K562 (cell line): ENCODE measurements around the gene KRT77. TPM values are rescaled to one million over a fixed set of nuclear protein-coding genes. Genes with fewer than 3 reads are reported as not detected.

ENCODE experiments used
- DDX20 ChIP-seq: fragments of 450-650 bp; IDR thresholded peaks from 2 replicates; pipeline ENCODE4 v1.6.1; 2016; ENCODE audit warnings: missing genetic modification characterization, low read depth, mild to moderate bottlenecking, missing compliant biosample characterization, moderate library complexity
- FOXM1 ChIP-seq, 2 experiments: fragments of 450-650 bp in 1 of 2; sonication (generic) in 1 of 2; formaldehyde crosslinking in 1 of 2; IDR thresholded peaks; 2 replicates each; pipeline versions ENCODE4 v1.6.1 to v1.9.0; 2017 to 2022; ENCODE audit warnings: low read depth in 2 of 2, mild to moderate bottlenecking in 2 of 2, missing genetic modification reagents in 1 of 2, moderate library complexity in 1 of 2
- KLF6 ChIP-seq: fragments of 250-450 bp; sonication (Bioruptor Pico); IDR thresholded peaks from 2 replicates; pipeline ENCODE4 v1.4.0; 2020; ENCODE audit warnings: mild to moderate bottlenecking, moderate library complexity, borderline replicate concordance
- RNF219 ChIP-seq: fragments of 250-450 bp; sonication (Bioruptor Pico); IDR thresholded peaks from 2 replicates; pipeline ENCODE4 v1.5.0; 2022; ENCODE audit warnings: mild to moderate bottlenecking
- SIN3A ChIP-seq, 2 experiments: fragments of 150-350 bp in 1 of 2; IDR thresholded peaks; 2 replicates each; pipeline ENCODE4 v1.6.1; 2011 to 2016; ENCODE audit warnings: borderline replicate concordance in 2 of 2, low read depth in 2 of 2, low read length in 2 of 2, mild to moderate bottlenecking in 2 of 2, moderate library complexity in 2 of 2; ENCODE audit not compliant: control insufficient read depth in 1 of 2
- polyA plus RNA-seq, 8 experiments: library from polyadenylated mRNA; depleted of rRNA in 4 of 8; stranded (reverse) in 5 of 8; unstranded in 3 of 8; fragments of >200 nt; fragmentation: Nextera tagmentation in 2 of 8; fragmentation: Illumina TruSeq in 1 of 8; extraction: Ambion mirVana in 2 of 8; extraction: Trizol in 1 of 8; gene quantifications; 2 replicates each; pipeline versions ENCODE4 v1.2.1 to v1.2.3, GENCODE V29; 2011 to 2014; ENCODE audit warnings: inconsistent platforms in 1 of 8, missing spikeins in 1 of 8
- total RNA-seq, 7 experiments: library from RNA; depleted of rRNA in 6 of 7; stranded (reverse); fragments of >200 nt in 6 of 7; fragmentation: Illumina TruSeq in 2 of 7; extraction: Trizol in 2 of 7; gene quantifications; 2 replicates each; pipeline versions ENCODE4 v1.2.1 to v1.2.3, GENCODE V29; 2011 to 2021; ENCODE audit warnings: low replicate concordance in 1 of 7
- TF ChIP-seq, protein P1 (sequence below), 2 experiments: fragments of 450-650 bp; IDR thresholded peaks; 2 replicates each; pipeline ENCODE4 v1.6.1; 2016; ENCODE audit warnings: mild to moderate bottlenecking in 2 of 2, borderline replicate concordance in 1 of 2, low read depth in 1 of 2, moderate library complexity in 1 of 2

KRT77 gene
- total and polyA plus RNA-seq, 9 of the 15 experiments (the other 6 are each of a cell fraction or from before 2014, with no cell fraction given), result not detected

DNA sequence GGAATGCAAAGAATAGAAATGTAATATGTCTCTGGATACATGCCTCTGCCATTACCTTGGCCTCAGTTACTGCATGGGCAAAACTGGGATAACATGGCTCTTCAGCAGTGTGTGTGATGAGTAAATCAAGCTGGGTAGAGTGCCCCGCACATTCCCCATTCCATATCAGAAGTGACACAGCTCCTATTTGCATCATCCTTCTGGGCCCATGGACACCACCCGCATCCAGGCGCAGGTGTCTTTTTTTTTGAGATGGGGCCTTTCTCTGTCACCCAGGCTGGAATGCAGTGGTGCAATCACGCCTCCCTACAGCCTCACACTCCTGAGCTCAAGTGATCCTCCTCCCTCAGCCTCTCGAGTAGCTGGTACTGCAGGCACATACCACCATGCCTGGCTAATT is 42.2 kb upstream of the KRT77 start (continued):
- TF ChIP-seq, protein P1, sequence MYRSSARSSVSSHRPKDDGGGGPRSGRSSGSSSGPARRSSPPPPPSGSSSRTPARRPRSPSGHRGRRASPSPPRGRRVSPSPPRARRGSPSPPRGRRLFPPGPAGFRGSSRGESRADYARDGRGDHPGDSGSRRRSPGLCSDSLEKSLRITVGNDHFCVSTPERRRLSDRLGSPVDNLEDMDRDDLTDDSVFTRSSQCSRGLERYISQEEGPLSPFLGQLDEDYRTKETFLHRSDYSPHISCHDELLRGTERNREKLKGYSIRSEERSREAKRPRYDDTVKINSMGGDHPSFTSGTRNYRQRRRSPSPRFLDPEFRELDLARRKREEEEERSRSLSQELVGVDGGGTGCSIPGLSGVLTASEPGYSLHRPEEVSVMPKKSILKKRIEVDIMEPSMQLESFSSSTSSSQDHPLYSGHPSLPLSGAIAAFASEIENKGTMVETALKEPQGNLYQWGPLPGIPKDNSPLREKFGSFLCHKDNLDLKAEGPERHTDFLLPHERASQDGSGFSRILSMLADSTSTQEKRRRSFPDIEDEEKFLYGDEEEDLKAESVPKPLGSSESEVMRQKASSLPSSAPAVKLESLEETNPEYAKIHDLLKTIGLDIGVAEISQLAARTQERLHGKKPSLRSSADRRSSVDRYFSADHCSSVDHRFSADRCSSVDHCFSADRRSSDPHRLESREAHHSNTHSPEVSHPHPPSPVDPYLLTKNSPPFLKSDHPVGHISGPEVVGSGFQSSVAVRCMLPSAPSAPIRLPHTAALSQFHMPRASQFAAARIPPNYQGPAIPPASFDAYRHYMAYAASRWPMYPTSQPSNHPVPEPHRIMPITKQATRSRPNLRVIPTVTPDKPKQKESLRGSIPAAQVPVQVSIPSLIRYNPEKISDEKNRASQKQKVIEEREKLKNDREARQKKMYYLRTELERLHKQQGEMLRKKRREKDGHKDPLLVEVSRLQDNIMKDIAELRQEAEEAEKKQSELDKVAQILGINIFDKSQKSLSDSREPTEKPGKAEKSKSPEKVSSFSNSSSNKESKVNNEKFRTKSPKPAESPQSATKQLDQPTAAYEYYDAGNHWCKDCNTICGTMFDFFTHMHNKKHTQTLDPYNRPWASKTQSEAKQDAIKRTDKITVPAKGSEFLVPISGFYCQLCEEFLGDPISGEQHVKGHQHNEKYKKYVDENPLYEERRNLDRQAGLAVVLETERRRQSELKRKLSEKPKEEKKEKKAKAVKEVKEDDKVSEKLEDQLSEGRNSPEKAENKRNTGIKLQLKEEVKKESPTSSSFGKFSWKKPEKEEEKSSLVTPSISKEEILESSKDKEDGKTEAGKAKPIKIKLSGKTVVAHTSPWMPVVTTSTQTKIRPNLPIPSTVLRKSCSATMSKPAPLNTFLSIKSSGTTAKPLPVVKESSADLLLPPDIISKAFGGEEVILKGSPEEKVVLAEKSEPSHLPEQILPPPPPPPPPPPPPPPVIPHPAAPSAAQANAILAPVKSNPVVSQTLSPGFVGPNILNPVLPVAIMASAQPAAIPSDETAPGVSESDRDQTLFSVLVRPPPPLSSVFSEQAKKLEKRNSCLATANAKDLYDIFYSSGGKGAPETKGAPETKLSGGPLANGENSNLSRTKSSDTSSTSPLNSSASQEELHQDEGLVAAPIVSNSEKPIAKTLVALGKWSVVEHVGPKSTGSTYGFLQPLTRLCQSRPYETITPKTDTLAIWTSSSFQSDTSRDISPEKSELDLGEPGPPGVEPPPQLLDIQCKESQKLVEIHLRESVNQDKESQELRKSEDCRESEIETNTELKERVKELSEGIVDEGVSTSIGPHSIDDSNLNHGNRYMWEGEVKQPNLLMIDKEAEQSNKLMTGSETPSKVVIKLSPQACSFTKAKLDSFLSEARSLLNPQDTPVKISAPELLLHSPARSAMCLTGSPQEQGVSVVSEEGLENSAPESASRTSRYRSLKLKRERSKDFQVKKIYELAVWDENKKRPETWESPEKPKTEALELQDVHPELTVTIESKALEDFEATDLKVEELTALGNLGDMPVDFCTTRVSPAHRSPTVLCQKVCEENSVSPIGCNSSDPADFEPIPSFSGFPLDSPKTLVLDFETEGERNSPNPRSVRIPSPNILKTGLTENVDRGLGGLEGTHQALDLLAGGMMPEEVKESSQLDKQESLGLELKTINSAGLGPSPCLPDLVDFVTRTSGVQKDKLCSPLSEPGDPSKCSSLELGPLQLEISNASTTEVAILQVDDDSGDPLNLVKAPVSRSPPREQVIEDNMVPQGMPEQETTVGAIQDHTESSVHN (IDR thresholded peaks at IDR 0.05; ENCODE audit: borderline replicate concordance in 1 of 2, low read depth in 1 of 2), result no peak
- no peak for TF ChIP-seq SIN3A (IDR thresholded peaks at IDR 0.05; ENCODE audit: borderline replicate concordance in 2 of 2, control insufficient read depth in 1 of 2, low read depth in 2 of 2, low read length in 2 of 2)
- no peak for TF ChIP-seq FOXM1 (IDR thresholded peaks at IDR 0.05; ENCODE audit: low read depth)
- no peak for TF ChIP-seq FOXM1 (CRISPR knock-in tag; IDR thresholded peaks at IDR 0.05; ENCODE audit: low read depth)
- no peak for TF ChIP-seq DDX20 (tag)
- no peak for TF ChIP-seq RNF219 (CRISPR knock-in tag)
- TF ChIP-seq KLF6 (CRISPR knock-in tag), result no peak
